HL-60 (cell line): ENCODE data around the gene CYB5RL.

Experiments
- POLR2AphosphoS5 ChIP-seq: IDR thresholded peaks from 2 replicates; pipeline ENCODE4 v1.6.1; 2012; ENCODE audit warnings: low read depth
- SPI1 ChIP-seq: IDR thresholded peaks from 2 replicates; pipeline ENCODE4 v1.6.1; 2012; ENCODE audit warnings: low read depth, mild to moderate bottlenecking, borderline replicate concordance
- TF ChIP-seq, protein P1 (sequence below): IDR thresholded peaks from one replicate; pipeline ENCODE4 v1.5.1; 2011; ENCODE audit warnings: low read length, control low read depth, inconsistent platforms; ENCODE audit not compliant: insufficient read depth

DNA sequence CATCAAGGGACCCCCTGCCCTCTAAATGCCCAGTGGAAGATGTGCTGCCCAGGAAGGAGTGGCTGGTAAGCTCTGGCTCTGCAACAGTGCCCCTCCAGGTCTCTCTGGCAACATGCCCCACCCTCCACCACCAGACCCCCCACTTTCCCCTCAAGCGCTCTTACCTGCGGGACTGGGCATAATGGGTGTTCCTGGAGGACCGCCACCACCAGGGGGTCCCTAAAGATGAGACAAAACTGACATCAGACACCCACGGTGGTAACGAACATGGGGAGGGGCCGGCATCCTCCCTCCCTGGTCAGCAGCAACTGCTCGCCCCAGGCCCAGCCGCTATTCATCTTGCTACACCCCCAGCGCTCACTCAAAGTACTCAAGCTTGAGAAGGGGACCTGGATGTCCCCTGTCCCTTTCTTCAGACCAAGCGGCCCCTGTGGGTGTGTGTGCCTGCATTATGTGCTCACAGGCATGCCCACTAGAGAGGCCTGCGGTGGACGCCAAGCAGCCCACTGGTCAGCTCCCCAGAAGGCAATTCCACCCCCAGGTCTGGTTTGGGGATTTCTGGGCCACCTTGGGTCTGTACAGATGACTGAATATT is 41.0 kb upstream of the CYB5RL start:
- TF ChIP-seq, protein P1, sequence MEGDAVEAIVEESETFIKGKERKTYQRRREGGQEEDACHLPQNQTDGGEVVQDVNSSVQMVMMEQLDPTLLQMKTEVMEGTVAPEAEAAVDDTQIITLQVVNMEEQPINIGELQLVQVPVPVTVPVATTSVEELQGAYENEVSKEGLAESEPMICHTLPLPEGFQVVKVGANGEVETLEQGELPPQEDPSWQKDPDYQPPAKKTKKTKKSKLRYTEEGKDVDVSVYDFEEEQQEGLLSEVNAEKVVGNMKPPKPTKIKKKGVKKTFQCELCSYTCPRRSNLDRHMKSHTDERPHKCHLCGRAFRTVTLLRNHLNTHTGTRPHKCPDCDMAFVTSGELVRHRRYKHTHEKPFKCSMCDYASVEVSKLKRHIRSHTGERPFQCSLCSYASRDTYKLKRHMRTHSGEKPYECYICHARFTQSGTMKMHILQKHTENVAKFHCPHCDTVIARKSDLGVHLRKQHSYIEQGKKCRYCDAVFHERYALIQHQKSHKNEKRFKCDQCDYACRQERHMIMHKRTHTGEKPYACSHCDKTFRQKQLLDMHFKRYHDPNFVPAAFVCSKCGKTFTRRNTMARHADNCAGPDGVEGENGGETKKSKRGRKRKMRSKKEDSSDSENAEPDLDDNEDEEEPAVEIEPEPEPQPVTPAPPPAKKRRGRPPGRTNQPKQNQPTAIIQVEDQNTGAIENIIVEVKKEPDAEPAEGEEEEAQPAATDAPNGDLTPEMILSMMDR, result no peak
- no peak for TF ChIP-seq SPI1
- no peak for TF ChIP-seq POLR2AphosphoS5
